GM12878 (cell line): ENCODE measurements around the gene SFSWAP.

Experiments
- BHLHE40 ChIP-seq, 2 experiments: fragments of 450-650 bp in 1 of 2; IDR thresholded peaks; 2 replicates each; pipeline ENCODE4 v1.6.1; 2011 to 2017; ENCODE audit warnings: low read depth in 2 of 2, borderline replicate concordance in 1 of 2, improper control_type of control experiment in 1 of 2, low read length in 1 of 2, mild to moderate bottlenecking in 1 of 2
- MTA3 ChIP-seq: IDR thresholded peaks from 2 replicates; pipeline ENCODE4 v1.6.1; 2012; ENCODE audit warnings: low read length, inconsistent platforms, borderline replicate concordance
- SRF ChIP-seq, 2 experiments: IDR thresholded peaks; 2 replicates each; pipeline ENCODE4 v1.6.1; 2011; ENCODE audit warnings: low read depth in 2 of 2, low read length in 2 of 2, mild to moderate bottlenecking in 1 of 2, moderate library complexity in 1 of 2
- STAT1 ChIP-seq: fragments of 450-650 bp; conservative IDR thresholded peaks from 2 replicates; pipeline ENCODE4 v1.6.1; 2014; ENCODE audit warnings: antibody characterized with exemption, mild to moderate bottlenecking
- TF ChIP-seq, protein P1 (sequence below), 3 experiments: IDR thresholded peaks in 2 of 3; conservative IDR thresholded peaks in 1 of 3; 2 replicates each; pipeline ENCODE4 v1.5.1; 2011; ENCODE audit warnings: low read depth in 3 of 3, low read length in 3 of 3, mild to moderate bottlenecking in 3 of 3, control low read depth in 2 of 3, moderate library complexity in 2 of 3, inconsistent platforms in 1 of 3, mixed read lengths in 1 of 3; ENCODE audit not compliant: control insufficient read depth in 2 of 3, insufficient read depth in 1 of 3; ENCODE audit errors: extremely low read depth in 1 of 3
- TF ChIP-seq, protein P2 (sequence below): IDR thresholded peaks from 2 replicates; pipeline ENCODE4 v1.6.1; 2012; ENCODE audit warnings: mild to moderate bottlenecking, low read depth, low read length

DNA sequence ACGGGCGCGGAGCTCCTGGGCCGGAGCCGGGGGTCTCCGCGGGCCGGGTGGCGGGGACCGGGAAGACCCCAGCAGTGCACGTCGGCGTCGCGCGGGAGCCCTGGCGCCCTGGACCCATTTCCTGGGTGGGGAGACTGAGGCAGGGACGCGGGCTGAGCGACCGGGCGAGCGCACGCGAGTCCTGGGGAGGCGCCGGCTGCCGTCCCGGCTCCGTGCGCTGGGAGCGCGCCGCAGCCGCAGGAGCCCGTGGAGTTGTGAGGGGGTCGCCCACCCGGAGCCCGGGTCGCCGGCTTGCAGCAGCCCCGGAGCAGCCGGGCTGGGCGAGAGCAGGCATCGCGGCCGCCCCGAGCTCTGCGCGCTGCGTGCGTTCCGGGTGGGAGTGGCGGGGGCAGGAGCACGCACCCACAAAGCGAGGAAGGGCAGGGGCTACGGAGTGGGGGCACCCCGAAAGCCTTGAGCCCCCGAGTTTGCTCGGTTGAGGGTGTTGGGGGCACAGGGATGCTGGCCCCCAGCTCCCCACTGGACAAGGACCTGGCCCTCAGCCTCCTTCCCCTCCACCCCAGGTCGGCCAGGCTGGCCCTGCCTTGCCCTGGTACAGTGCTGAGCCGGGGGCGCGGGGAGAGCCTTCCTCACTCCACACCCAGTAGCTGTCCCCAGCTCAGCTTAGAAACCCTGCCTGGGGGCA is 117.9 kb downstream of the SFSWAP start:
- TF ChIP-seq STAT1, result no peak
- TF ChIP-seq BHLHE40 (IDR thresholded peaks at IDR 0.05; ENCODE audit: borderline replicate concordance in 1 of 2, low read depth in 2 of 2, low read length in 1 of 2), result no peak
- TF ChIP-seq MTA3, result no peak
- TF ChIP-seq, protein P1, sequence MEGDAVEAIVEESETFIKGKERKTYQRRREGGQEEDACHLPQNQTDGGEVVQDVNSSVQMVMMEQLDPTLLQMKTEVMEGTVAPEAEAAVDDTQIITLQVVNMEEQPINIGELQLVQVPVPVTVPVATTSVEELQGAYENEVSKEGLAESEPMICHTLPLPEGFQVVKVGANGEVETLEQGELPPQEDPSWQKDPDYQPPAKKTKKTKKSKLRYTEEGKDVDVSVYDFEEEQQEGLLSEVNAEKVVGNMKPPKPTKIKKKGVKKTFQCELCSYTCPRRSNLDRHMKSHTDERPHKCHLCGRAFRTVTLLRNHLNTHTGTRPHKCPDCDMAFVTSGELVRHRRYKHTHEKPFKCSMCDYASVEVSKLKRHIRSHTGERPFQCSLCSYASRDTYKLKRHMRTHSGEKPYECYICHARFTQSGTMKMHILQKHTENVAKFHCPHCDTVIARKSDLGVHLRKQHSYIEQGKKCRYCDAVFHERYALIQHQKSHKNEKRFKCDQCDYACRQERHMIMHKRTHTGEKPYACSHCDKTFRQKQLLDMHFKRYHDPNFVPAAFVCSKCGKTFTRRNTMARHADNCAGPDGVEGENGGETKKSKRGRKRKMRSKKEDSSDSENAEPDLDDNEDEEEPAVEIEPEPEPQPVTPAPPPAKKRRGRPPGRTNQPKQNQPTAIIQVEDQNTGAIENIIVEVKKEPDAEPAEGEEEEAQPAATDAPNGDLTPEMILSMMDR (IDR thresholded peaks at IDR 0.05 in 2 of 3, conservative IDR thresholded peaks at IDR 0.05 in 1 of 3; ENCODE audit: control insufficient read depth in 2 of 3, extremely low read depth in 1 of 3, insufficient read depth in 1 of 3, low read depth in 3 of 3, low read length in 3 of 3), result no peak
- no peak for TF ChIP-seq SRF (IDR thresholded peaks at IDR 0.05; ENCODE audit: low read depth in 2 of 2, low read length in 2 of 2)
- TF ChIP-seq, protein P2, sequence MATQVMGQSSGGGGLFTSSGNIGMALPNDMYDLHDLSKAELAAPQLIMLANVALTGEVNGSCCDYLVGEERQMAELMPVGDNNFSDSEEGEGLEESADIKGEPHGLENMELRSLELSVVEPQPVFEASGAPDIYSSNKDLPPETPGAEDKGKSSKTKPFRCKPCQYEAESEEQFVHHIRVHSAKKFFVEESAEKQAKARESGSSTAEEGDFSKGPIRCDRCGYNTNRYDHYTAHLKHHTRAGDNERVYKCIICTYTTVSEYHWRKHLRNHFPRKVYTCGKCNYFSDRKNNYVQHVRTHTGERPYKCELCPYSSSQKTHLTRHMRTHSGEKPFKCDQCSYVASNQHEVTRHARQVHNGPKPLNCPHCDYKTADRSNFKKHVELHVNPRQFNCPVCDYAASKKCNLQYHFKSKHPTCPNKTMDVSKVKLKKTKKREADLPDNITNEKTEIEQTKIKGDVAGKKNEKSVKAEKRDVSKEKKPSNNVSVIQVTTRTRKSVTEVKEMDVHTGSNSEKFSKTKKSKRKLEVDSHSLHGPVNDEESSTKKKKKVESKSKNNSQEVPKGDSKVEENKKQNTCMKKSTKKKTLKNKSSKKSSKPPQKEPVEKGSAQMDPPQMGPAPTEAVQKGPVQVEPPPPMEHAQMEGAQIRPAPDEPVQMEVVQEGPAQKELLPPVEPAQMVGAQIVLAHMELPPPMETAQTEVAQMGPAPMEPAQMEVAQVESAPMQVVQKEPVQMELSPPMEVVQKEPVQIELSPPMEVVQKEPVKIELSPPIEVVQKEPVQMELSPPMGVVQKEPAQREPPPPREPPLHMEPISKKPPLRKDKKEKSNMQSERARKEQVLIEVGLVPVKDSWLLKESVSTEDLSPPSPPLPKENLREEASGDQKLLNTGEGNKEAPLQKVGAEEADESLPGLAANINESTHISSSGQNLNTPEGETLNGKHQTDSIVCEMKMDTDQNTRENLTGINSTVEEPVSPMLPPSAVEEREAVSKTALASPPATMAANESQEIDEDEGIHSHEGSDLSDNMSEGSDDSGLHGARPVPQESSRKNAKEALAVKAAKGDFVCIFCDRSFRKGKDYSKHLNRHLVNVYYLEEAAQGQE, result no peak
